Measurements from ENCODE around the gene TSPOAP1.
A peak's percentile ranks its signal among the peaks of the same experiment; 100 is the strongest.

The TSPOAP1 gene

GRCh38 chr17:58329035-58329809 lies 627 bp upstream of the TSPOAP1 start:
- ATAC-seq: peak; percentile 44 to 51

GRCh38 chr17:58327363-58328194 lies 1.0 kb downstream of the TSPOAP1 start:
- ATAC-seq: no peak

GRCh38 chr17:58326609-58327362 lies 1.8 kb downstream of the TSPOAP1 start:
- no peak for ATAC-seq

GRCh38 chr17:58325976-58326468 lies 2.6 kb downstream of the TSPOAP1 start:
- no peak for ATAC-seq

- ATAC-seq: no peak
These were observed 3.3 kb downstream of the TSPOAP1 start for GRCh38 chr17:58325289-58325726.

GRCh38 chr17:58324409-58325288 lies 3.9 kb downstream of the TSPOAP1 start:
- no peak for ATAC-seq

- ATAC-seq: no peak
These were observed 4.6 kb downstream of the TSPOAP1 start for GRCh38 chr17:58324056-58324408.

- no peak for ATAC-seq
These were observed 5.1 kb downstream of the TSPOAP1 start for GRCh38 chr17:58323366-58324055.

GRCh38 chr17:58322581-58323185 lies 5.9 kb downstream of the TSPOAP1 start:
- ATAC-seq: no peak

GRCh38 chr17:58321571-58322525 lies 6.7 kb downstream of the TSPOAP1 start:
- no peak for ATAC-seq

GRCh38 chr17:58320570-58321323 lies 7.8 kb downstream of the TSPOAP1 start:
- ATAC-seq: no peak

GRCh38 chr17:58320163-58320558 lies 8.4 kb downstream of the TSPOAP1 start:
- ATAC-seq: no peak

- ATAC-seq: no peak
These were observed 9.1 kb downstream of the TSPOAP1 start for GRCh38 chr17:58319173-58320162.

- ATAC-seq: no peak
These were observed 9.9 kb downstream of the TSPOAP1 start for GRCh38 chr17:58318627-58319172.

GRCh38 chr17:58318065-58318481 lies 10.5 kb downstream of the TSPOAP1 start:
- no peak for ATAC-seq

- peak; percentile 99 to 100 for ATAC-seq
These were observed 11.1 kb downstream of the TSPOAP1 start for GRCh38 chr17:58317421-58318064.
